PC-3 (cell line): ENCODE data around the gene SOX10.

Source experiments
- CTCF ChIP-seq: fragments of 300-600 bp; sonication (generic); conservative IDR thresholded peaks from 2 replicates; pipeline ENCODE4 v1.5.1; 2017; ENCODE audit warnings: antibody characterized with exemption, low read depth, mild to moderate bottlenecking, low read length
- EZH2 ChIP-seq: fragments of 300-600 bp; sonication (generic); IDR thresholded peaks from one replicate; pipeline ENCODE4 v1.6.1; 2017; ENCODE audit warnings: antibody characterized with exemption, mild to moderate bottlenecking, low read length; ENCODE audit not compliant: unreplicated experiment

GRCh38 chr22:37959231-37959825, 25.0 kb downstream of the SOX10 start:
- TF ChIP-seq EZH2 (no peak), CTCF (no peak)
